ENCODE measurements around the gene PLEKHO1. TPM values are rescaled to one million over a fixed set of nuclear protein-coding genes. Genes with fewer than 3 reads are reported as not detected.
"Not testable (repeated sequence)": the region's sequence is repeated elsewhere in the genome, so short reads cannot be mapped to it uniquely, and the experiment has no call there.

The PLEKHO1 gene
- 45.1 and 50.1 TPM in 2 replicates for total RNA-seq (2014; rRNA removed; shearing (Covaris generic))
- polyA plus RNA-seq (2015; cell fraction: cytosol; rRNA removed): 23.4 and 26.7 TPM in 2 replicates
- 26.2 and 28.5 TPM in 2 replicates for polyA plus RNA-seq (2015; cell fraction: nucleus; rRNA removed)

GRCh38 chr1:150149271-150150132 lies at the start of gene PLEKHO1:
Gene PLEKHO1, plus strand, starts transcription at chr1:150149916. Its CDS starts 342 bp downstream, at chr1:150150258.
- peak; percentile 74 for DNase-seq (ENCODE audit: low read depth)

- DNase-seq (ENCODE audit: low read depth): no peak
These were observed 46.7 kb upstream of the PLEKHO1 start for GRCh38 chr1:150102986-150103385.

- no peak for DNase-seq (ENCODE audit: low read depth)
These were observed 43.4 kb upstream of the PLEKHO1 start for GRCh38 chr1:150106341-150106740.

GRCh38 chr1:150109586-150109985 lies 40.1 kb upstream of the PLEKHO1 start:
- DNase-seq (ENCODE audit: low read depth): no peak

- no peak for DNase-seq (ENCODE audit: low read depth)
These were observed 39.6 kb upstream of the PLEKHO1 start for GRCh38 chr1:150110116-150110515.

- no peak for DNase-seq (ENCODE audit: low read depth)
These were observed 38.0 kb upstream of the PLEKHO1 start for GRCh38 chr1:150111670-150112069.

- no peak for DNase-seq (ENCODE audit: low read depth)
These were observed 34.6 kb upstream of the PLEKHO1 start for GRCh38 chr1:150115121-150115520.

- no peak for DNase-seq (ENCODE audit: low read depth)
These were observed 31.0 kb upstream of the PLEKHO1 start for GRCh38 chr1:150118716-150119115.

GRCh38 chr1:150121236-150121862 lies 28.4 kb upstream of the PLEKHO1 start:
- no peak for DNase-seq (ENCODE audit: low read depth)

GRCh38 chr1:150126811-150127210 lies 22.9 kb upstream of the PLEKHO1 start:
- DNase-seq (ENCODE audit: low read depth): no peak

- no peak for DNase-seq (ENCODE audit: low read depth)
These were observed 22.3 kb upstream of the PLEKHO1 start for GRCh38 chr1:150127464-150127863.

GRCh38 chr1:150127868-150128267 lies 21.8 kb upstream of the PLEKHO1 start:
- DNase-seq (ENCODE audit: low read depth): peak; percentile 27

GRCh38 chr1:150132372-150132771 lies 17.3 kb upstream of the PLEKHO1 start:
- no peak for DNase-seq (ENCODE audit: low read depth)

GRCh38 chr1:150134537-150134936 lies 15.2 kb upstream of the PLEKHO1 start:
- no peak for DNase-seq (ENCODE audit: low read depth)

GRCh38 chr1:150135400-150135799 lies 14.3 kb upstream of the PLEKHO1 start:
- DNase-seq (ENCODE audit: low read depth): peak; percentile 47

GRCh38 chr1:150138044-150138443 lies 11.7 kb upstream of the PLEKHO1 start:
- DNase-seq (ENCODE audit: low read depth): no peak

- no peak for DNase-seq (ENCODE audit: low read depth)
These were observed 8.3 kb upstream of the PLEKHO1 start for GRCh38 chr1:150141452-150141851.

GRCh38 chr1:150142083-150142482 lies 7.6 kb upstream of the PLEKHO1 start:
- no peak for DNase-seq (ENCODE audit: low read depth)

- no peak for DNase-seq (ENCODE audit: low read depth)
These were observed 5.1 kb upstream of the PLEKHO1 start for GRCh38 chr1:150144606-150145005.

GRCh38 chr1:150146016-150146415 lies 3.7 kb upstream of the PLEKHO1 start:
- DNase-seq (ENCODE audit: low read depth): not testable (repeated sequence)

GRCh38 chr1:150146849-150147542 lies 2.7 kb upstream of the PLEKHO1 start:
- DNase-seq (ENCODE audit: low read depth): no peak

- DNase-seq (ENCODE audit: low read depth): no peak
These were observed 862 bp upstream of the PLEKHO1 start for GRCh38 chr1:150148837-150149270.

Data from HT1080 (cell line).